ENCODE measurements around the gene CATSPER4. TPM values are rescaled to one million over a fixed set of nuclear protein-coding genes. Genes with fewer than 3 reads are reported as not detected.

CATSPER4 gene
- total RNA-seq, 2 experiments from 2014 or later, result not detected

Other genes with a start within 250 kb of the CATSPER4 start
- gene PAFAH2, start 192.5 kb upstream of the CATSPER4 start, total RNA-seq, result 10 to 100 TPM; 13.5 to 15.4 TPM
- not detected for gene EXTL1, start 168.8 kb upstream of the CATSPER4 start, total RNA-seq
- gene SLC30A2, start 144.5 kb upstream of the CATSPER4 start, total RNA-seq, result not detected
- not detected for gene TRIM63, start 123.0 kb upstream of the CATSPER4 start, total RNA-seq
- 10 to 100 TPM; 21.2 to 22.1 TPM for gene PDIK1L, start 78.8 kb upstream of the CATSPER4 start, total RNA-seq
- not detected for gene FAM110D, start 31.5 kb upstream of the CATSPER4 start, total RNA-seq
- gene C1orf232, start 21.6 kb upstream of the CATSPER4 start, total RNA-seq, result not detected
- gene ZNF593, start 20.7 kb upstream of the CATSPER4 start, total RNA-seq, result 10 to 100 TPM; 26.5 to 31.0 TPM
- gene ZNF593OS, start 18.8 kb upstream of the CATSPER4 start, total RNA-seq, result not detected
- 1 to 10 TPM; 4.5 to 6.0 TPM for gene CNKSR1, start 13.1 kb upstream of the CATSPER4 start, total RNA-seq
- gene CEP85, start 43.6 kb downstream of the CATSPER4 start, total RNA-seq, result 10 to 100 TPM; 36.0 to 37.2 TPM
- gene SH3BGRL3, start 89.5 kb downstream of the CATSPER4 start, total RNA-seq, result 100 to 1,000 TPM; 531 to 542 TPM
- 10 to 100 TPM; 60.5 to 64.1 TPM for gene UBXN11, start 116.0 kb downstream of the CATSPER4 start, total RNA-seq
- 1,000 to 10,000 TPM; 1,078 to 1,088 TPM for gene CD52, start 127.4 kb downstream of the CATSPER4 start, total RNA-seq
- 10 to 100 TPM in 1 of 2 experiments, 1 to 10 TPM in 1; 7.9 to 10.3 TPM for gene CRYBG2, start 163.5 kb downstream of the CATSPER4 start, total RNA-seq
- gene ZNF683, start 182.1 kb downstream of the CATSPER4 start, total RNA-seq, result 1 to 10 TPM; 9.3 to 9.9 TPM
- not detected for gene LIN28A, start 220.2 kb downstream of the CATSPER4 start, total RNA-seq
- 10 to 100 TPM; 45.9 to 48.2 TPM for gene DHDDS, start 241.7 kb downstream of the CATSPER4 start, total RNA-seq

Data from activated naive CD8-positive, alpha-beta T cell treated with anti-CD3 and anti-CD28 coated beads, Interleukin-2, amount 10 ng/mL, durations not matched to agents 7 days and 5 days (primary cell).